T-helper 2 cell (primary cell): ENCODE results near the gene DDC.
"Not testable (repeated sequence)": the region's sequence is repeated elsewhere in the genome, so short reads cannot be mapped to it uniquely, and the experiment has no call there.

Experiments
- DNase-seq, 5 experiments: peaks; one replicate each; pipeline versions ENCODE4 v3.0.0 to v3.0.0-alpha.2; 2012 to 2022

The DDC gene

DNA sequence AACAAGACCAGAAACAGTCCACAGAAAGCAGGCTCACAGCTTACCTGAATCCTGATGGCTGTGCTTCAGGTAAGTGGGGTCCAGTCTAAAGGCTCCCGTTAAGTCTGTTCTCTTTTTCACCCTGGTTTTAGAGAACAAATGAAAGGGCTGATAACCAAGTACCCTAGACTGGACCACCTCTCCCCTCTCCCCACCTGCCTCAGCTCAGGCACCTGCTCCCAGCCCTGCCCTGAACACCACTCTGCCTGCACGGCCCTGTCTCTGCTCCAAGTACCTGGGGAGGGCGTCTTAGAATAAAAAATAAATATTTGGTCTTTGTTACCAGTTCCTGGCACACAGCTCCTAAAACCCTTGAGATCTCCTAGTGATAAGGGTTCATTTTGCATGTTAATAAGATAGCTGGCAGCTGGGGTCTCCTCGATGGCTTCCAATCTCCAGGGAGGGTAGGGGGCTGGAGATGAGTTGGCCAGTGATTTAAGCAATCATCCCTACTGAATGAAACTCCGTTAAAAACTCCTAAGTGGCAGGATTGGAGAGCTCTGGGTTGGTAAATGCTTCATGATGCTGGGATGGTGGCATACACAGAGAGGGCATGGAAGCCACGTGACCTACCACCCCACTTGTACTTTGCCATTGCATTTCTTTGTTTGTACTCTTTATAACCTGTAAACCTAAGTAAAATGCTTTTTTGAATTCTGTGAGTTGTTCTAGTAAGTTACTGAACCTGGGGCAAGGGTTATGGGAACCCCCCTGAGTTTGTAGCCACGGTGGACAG is 85.3 kb downstream of the DDC start:
- no peak for DNase-seq

GRCh38 chr7:50477640-50478039 is 87.6 kb downstream of the DDC start:
- DNase-seq, result no peak

GRCh38 chr7:50476953-50477625 is 88.1 kb downstream of the DDC start:
- DNase-seq, result no peak

GRCh38 chr7:50475340-50475739 is 89.9 kb downstream of the DDC start:
- DNase-seq, result peak in 1 of 5 experiments; percentile 66

GRCh38 chr7:50474382-50475160 is 90.6 kb downstream of the DDC start:
- peak in 1 of 5 experiments; percentile 12 for DNase-seq

DNA sequence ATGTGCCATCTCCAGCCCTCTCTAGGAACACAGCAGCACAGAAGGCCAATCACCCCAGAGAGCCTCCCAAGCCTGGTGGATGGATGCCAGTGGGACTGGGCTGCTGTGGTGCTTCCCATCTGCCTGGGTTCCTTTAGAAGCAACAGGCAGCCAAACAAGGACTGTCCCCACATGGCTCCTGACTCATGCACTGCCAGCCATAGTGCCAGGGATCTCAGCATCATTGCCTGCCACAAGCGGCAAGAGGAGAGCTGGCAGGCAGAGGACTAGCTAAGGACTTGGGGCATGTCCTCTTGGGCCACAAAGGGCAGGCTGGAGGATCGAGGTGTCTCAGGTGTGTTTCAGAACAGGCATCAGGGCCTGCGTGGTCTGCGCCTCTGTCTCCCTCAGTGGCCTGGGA is 91.7 kb downstream of the DDC start:
- DNase-seq, result no peak

- no peak for DNase-seq
Observed at GRCh38 chr7:50472427-50472826, 92.8 kb downstream of the DDC start.

- DNase-seq, result no peak
Observed at GRCh38 chr7:50471970-50472369, 93.2 kb downstream of the DDC start.

GRCh38 chr7:50470250-50471163 is 94.7 kb downstream of the DDC start:
- DNase-seq, result no peak

DNA sequence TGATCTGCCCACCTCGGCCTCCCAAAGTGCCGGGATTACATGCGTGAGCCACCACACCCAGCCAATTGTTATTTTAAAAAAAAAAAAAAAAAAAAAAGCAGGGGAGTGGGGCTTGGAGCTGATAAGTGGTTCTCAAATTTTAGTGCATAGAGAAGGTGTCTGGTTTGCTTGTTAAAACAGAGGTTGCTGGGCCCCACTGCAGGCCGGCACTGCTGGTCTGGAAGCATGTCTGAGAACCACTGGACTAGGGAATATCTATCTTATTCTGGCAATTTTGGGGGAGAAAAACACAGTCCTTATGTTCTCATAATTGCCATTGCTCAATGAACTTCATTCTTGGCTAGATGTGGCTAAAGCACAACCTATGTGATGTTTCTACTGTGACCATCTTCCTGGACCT is 96.0 kb downstream of the DDC start:
- DNase-seq, result no peak

- DNase-seq, result peak; percentile 45 to 88 (median 67)
Observed at GRCh38 chr7:50467817-50468610, 97.2 kb downstream of the DDC start.

DNA sequence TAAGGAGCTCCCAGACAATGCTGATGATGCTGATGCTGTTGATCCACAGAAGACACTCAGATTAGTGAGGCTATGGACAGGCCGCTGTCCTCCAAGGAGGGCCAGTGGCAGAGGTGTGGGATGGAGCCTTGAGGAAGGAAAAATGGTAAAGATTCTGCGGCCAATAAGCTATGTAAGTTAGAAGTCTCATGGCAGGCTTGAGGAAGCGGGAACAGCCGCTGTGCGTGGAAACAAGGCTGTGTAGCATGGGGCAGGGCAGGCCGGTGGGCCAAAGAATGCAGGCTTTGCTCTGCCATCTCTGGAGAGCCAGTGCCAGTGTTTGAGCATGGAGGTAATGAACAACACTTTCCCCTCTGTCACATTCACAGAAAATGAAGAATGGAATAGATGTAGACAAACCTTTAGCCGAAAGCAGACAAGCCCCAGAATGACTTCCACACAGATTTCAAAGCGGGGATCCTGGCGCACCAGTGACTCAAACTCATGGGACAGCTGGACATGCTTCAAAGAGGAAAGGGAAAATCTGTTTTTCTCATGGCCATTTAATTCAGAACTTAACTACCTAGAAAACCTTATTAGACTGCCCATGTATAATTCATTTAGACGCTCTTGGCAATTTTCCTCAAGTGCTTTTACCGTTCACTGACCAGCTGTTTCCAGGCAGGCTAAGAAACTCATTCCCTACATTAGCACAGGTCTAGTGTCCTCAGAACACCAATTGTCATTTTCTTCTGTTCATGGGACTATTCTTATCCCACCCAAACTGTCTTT is 98.2 kb downstream of the DDC start:
- no peak for DNase-seq

DNA sequence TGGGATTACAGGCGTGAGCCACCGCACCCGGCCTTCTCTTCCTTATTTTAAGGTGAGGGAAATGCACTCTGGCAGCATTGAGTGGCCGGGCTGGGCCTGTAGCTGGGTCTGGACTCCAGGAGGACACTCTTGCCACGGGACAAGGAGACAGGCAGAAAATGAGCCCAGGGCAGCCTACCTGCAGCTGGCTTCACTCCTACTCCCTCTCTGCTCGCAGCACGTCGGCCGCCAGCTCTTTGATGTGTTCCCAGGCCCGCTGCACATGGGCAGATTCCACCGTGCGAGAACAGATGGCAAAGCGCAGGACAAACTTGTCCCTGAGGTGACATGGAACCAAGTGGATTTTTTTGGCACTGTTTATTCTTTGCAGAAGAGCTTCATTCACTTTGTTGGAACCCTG is 102.2 kb downstream of the DDC start:
- DNase-seq, result no peak

GRCh38 chr7:50462361-50462760 is 102.8 kb downstream of the DDC start:
- no peak for DNase-seq

GRCh38 chr7:50461695-50462094 is 103.5 kb downstream of the DDC start:
- DNase-seq, result no peak

DNA sequence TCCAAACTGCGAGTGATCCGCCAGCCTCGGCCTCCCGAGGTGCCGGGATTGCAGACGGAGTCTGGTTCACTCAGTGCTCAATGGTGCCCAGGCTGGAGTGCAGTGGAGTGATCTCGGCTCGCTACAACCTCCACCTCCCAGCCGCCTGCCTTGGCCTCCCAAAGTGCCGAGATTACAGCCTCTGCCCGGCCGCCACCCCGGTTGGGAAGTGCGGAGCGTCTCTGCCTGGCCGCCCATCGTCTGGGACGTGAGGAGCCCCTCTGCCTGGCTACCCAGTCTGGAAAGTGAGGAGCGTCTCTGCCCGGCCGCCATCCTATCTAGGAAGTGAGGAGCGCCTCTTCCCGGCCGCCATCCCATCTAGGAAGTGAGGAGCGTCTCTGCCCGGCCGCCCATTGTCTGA is 106.0 kb downstream of the DDC start:
- DNase-seq, result not testable (repeated sequence)

- DNase-seq, result not testable (repeated sequence)
Observed at GRCh38 chr7:50458651-50459050, 106.6 kb downstream of the DDC start.

- DNase-seq, result no peak
Observed at GRCh38 chr7:50456371-50457123, 108.7 kb downstream of the DDC start.

DNA sequence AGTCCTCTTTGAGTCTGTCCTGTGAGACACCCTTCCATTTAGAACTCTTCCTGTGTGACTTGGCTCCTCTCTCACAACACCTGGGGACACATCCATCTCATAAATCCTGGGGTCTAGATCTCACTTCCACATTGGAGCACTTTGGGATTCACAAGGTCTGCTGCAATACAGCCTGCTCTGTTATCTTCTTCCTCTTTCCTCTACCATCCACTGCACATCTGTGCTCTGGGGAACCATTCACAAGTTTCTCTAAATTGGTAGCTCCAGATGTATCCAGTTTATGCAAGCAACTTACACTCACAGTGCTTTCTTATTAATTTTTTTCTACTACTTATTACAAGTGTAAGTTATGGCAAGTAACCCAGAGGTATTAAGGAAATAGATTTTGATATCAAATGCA is 109.5 kb downstream of the DDC start:
- DNase-seq, result no peak

- no peak for DNase-seq
Observed at GRCh38 chr7:50454968-50455367, 110.2 kb downstream of the DDC start.
